ENCODE results near the gene HOXA1.

The HOXA1 gene

GRCh38 chr7:27111751-27112277 lies 16.0 kb upstream of the HOXA1 start:
- peak overlapping the region; percentile 24 for H3K27ac ChIP-seq
- H3K4me2 ChIP-seq (ENCODE audit: low read length): peak overlapping the region; percentile 86
- no peaks in the 10 kb centered on the region for H3K79me2 ChIP-seq
- H3K4me3 ChIP-seq (ENCODE audit: low read depth, low read length): peak overlapping the region; percentile 97
- TF ChIP-seq CTCF (IDR thresholded peaks at IDR 0.05): no peak
- H3K9me3 ChIP-seq (ENCODE audit: control insufficient read depth, low read length): no peaks in the 10 kb centered on the region
- no peaks in the 10 kb centered on the region for H3K4me1 ChIP-seq
- no peak overlapping the region for H3K9ac ChIP-seq
- H2AFZ ChIP-seq: no peak overlapping the region
- no peaks in the 10 kb centered on the region for H3K36me3 ChIP-seq (ENCODE audit: control insufficient read depth, insufficient read depth, low read length)
- no peaks in the 10 kb centered on the region for H3K27me3 ChIP-seq (ENCODE audit: control insufficient read depth, insufficient read depth, low read length)

- no peak overlapping the region for H3K9ac ChIP-seq
- H3K4me1 ChIP-seq: no peaks in the 10 kb centered on the region
- H3K79me2 ChIP-seq: no peaks in the 10 kb centered on the region
- H3K27ac ChIP-seq: peak overlapping the region; percentile 24
- H2AFZ ChIP-seq: no peak overlapping the region
- H3K27me3 ChIP-seq (ENCODE audit: control insufficient read depth, insufficient read depth, low read length): no peaks in the 10 kb centered on the region
- H3K9me3 ChIP-seq (ENCODE audit: control insufficient read depth, low read length): no peaks in the 10 kb centered on the region
- peak overlapping the region; percentile 86 for H3K4me2 ChIP-seq (ENCODE audit: low read length)
- H3K4me3 ChIP-seq (ENCODE audit: low read depth, low read length): peak overlapping the region; percentile 97
- H3K36me3 ChIP-seq (ENCODE audit: control insufficient read depth, insufficient read depth, low read length): no peaks in the 10 kb centered on the region
- no peak for TF ChIP-seq CTCF (IDR thresholded peaks at IDR 0.05)
These were observed 15.4 kb upstream of the HOXA1 start for GRCh38 chr7:27111042-27111750.

GRCh38 chr7:27110186-27111031 lies 14.6 kb upstream of the HOXA1 start:
- H3K27me3 ChIP-seq (ENCODE audit: control insufficient read depth, insufficient read depth, low read length): no peaks in the 10 kb centered on the region
- H3K9me3 ChIP-seq (ENCODE audit: control insufficient read depth, low read length): no peaks in the 10 kb centered on the region
- H3K27ac ChIP-seq: peak overlapping the region; percentile 24
- no peak overlapping the region for H3K9ac ChIP-seq
- peak overlapping the region; percentile 86 for H3K4me2 ChIP-seq (ENCODE audit: low read length)
- H3K79me2 ChIP-seq: no peaks in the 10 kb centered on the region
- H2AFZ ChIP-seq: no peak overlapping the region
- H3K4me1 ChIP-seq: no peaks in the 10 kb centered on the region
- no peaks in the 10 kb centered on the region for H3K36me3 ChIP-seq (ENCODE audit: control insufficient read depth, insufficient read depth, low read length)
- TF ChIP-seq CTCF (IDR thresholded peaks at IDR 0.05): no peak
- H3K4me3 ChIP-seq (ENCODE audit: low read depth, low read length): peak overlapping the region; percentile 97

GRCh38 chr7:27109466-27110185 lies 13.8 kb upstream of the HOXA1 start:
- Histone ChIP-seq H3K9me3 (ENCODE audit: control insufficient read depth, low read length) (no peaks in the 10 kb centered on the region), H3K9ac (no peak overlapping the region), H3K36me3 (ENCODE audit: control insufficient read depth, insufficient read depth, low read length) (no peaks in the 10 kb centered on the region), H3K27ac (peak overlapping the region; percentile 68), H3K79me2 (no peaks in the 10 kb centered on the region), H3K4me1 (no peaks in the 10 kb centered on the region), H3K4me2 (ENCODE audit: low read length) (peak overlapping the region; percentile 86), H2AFZ (no peak overlapping the region), H3K27me3 (ENCODE audit: control insufficient read depth, insufficient read depth, low read length) (no peaks in the 10 kb centered on the region), H3K4me3 (ENCODE audit: low read depth, low read length) (peak overlapping the region; percentile 97)
- TF ChIP-seq CTCF (IDR thresholded peaks at IDR 0.05): no peak

Measured in parathyroid adenoma (tissue), 2 donors.